ENCODE results near the gene IL6.

- TF ChIP-seq, protein P1, sequence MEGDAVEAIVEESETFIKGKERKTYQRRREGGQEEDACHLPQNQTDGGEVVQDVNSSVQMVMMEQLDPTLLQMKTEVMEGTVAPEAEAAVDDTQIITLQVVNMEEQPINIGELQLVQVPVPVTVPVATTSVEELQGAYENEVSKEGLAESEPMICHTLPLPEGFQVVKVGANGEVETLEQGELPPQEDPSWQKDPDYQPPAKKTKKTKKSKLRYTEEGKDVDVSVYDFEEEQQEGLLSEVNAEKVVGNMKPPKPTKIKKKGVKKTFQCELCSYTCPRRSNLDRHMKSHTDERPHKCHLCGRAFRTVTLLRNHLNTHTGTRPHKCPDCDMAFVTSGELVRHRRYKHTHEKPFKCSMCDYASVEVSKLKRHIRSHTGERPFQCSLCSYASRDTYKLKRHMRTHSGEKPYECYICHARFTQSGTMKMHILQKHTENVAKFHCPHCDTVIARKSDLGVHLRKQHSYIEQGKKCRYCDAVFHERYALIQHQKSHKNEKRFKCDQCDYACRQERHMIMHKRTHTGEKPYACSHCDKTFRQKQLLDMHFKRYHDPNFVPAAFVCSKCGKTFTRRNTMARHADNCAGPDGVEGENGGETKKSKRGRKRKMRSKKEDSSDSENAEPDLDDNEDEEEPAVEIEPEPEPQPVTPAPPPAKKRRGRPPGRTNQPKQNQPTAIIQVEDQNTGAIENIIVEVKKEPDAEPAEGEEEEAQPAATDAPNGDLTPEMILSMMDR (IDR thresholded peaks at IDR 0.05; ENCODE audit: low read length): no peak
- TF ChIP-seq EZH2 (optimal IDR thresholded peaks at IDR 0.05; ENCODE audit: low read depth, low read length) (no peak), EZH2phosphoT487 (IDR thresholded peaks at IDR 0.05; ENCODE audit: low read length) (no peak)
These were observed 2.1 kb upstream of the IL6 start for GRCh38 chr7:22724861-22725260.

Data from MM.1S (cell line).